Measurements from ENCODE around the gene MRPS24.

The MRPS24 gene

GRCh38 chr7:43890468-43890867 is 21.2 kb upstream of the MRPS24 start:
- no peak overlapping the region for H3K4me3 ChIP-seq (ENCODE audit: low read depth, low read length)
- H3K4me1 ChIP-seq: no peaks in the 10 kb centered on the region
- H3K27me3 ChIP-seq: no peaks in the 10 kb centered on the region
- no peak for TF ChIP-seq CTCF (IDR thresholded peaks at IDR 0.05; ENCODE audit: low read depth, low read length)
- no peaks in the 10 kb centered on the region for H3K9me3 ChIP-seq
- DNase-seq: no peak
- H3K36me3 ChIP-seq: peaks cover 13% of the 10 kb centered on the region

- no peak overlapping the region for H3K4me3 ChIP-seq (ENCODE audit: low read depth, low read length)
- no peak for DNase-seq
- TF ChIP-seq CTCF (IDR thresholded peaks at IDR 0.05; ENCODE audit: low read depth, low read length): no peak
- H3K27me3 ChIP-seq: no peaks in the 10 kb centered on the region
- no peaks in the 10 kb centered on the region for H3K4me1 ChIP-seq
- no peaks in the 10 kb centered on the region for H3K9me3 ChIP-seq
- peaks cover 19% of the 10 kb centered on the region for H3K36me3 ChIP-seq
Measured at GRCh38 chr7:43888993-43889945, 20.0 kb upstream of the MRPS24 start.

- Histone ChIP-seq H3K27me3 (no peaks in the 10 kb centered on the region), H3K9me3 (no peaks in the 10 kb centered on the region), H3K36me3 (peaks cover 40% of the 10 kb centered on the region), H3K4me3 (ENCODE audit: low read depth, low read length) (no peak overlapping the region), H3K4me1 (no peaks in the 10 kb centered on the region)
- no peak for TF ChIP-seq CTCF (IDR thresholded peaks at IDR 0.05; ENCODE audit: low read depth, low read length)
- no peak for DNase-seq
Measured at GRCh38 chr7:43884617-43885016, 15.3 kb upstream of the MRPS24 start.

GRCh38 chr7:43884209-43884608 is 14.9 kb upstream of the MRPS24 start:
- H3K36me3 ChIP-seq: peaks cover 42% of the 10 kb centered on the region
- H3K4me3 ChIP-seq (ENCODE audit: low read depth, low read length): no peak overlapping the region
- no peaks in the 10 kb centered on the region for H3K27me3 ChIP-seq
- no peak for DNase-seq
- no peaks in the 10 kb centered on the region for H3K4me1 ChIP-seq
- no peak for TF ChIP-seq CTCF (IDR thresholded peaks at IDR 0.05; ENCODE audit: low read depth, low read length)
- no peaks in the 10 kb centered on the region for H3K9me3 ChIP-seq

- Histone ChIP-seq H3K27me3 (no peaks in the 10 kb centered on the region), H3K4me3 (ENCODE audit: low read depth, low read length) (no peak overlapping the region), H3K9me3 (no peaks in the 10 kb centered on the region), H3K4me1 (no peaks in the 10 kb centered on the region), H3K36me3 (peaks cover 65% of the 10 kb centered on the region)
- no peak for TF ChIP-seq CTCF (IDR thresholded peaks at IDR 0.05; ENCODE audit: low read depth, low read length)
- DNase-seq: no peak
Measured at GRCh38 chr7:43880596-43880995, 11.3 kb upstream of the MRPS24 start.

GRCh38 chr7:43879477-43879876 is 10.2 kb upstream of the MRPS24 start:
- Histone ChIP-seq H3K4me1 (no peaks in the 10 kb centered on the region), H3K27me3 (no peaks in the 10 kb centered on the region), H3K4me3 (ENCODE audit: low read depth, low read length) (no peak overlapping the region), H3K36me3 (peaks cover 61% of the 10 kb centered on the region), H3K9me3 (no peaks in the 10 kb centered on the region)
- TF ChIP-seq CTCF (IDR thresholded peaks at IDR 0.05; ENCODE audit: low read depth, low read length): no peak
- DNase-seq: no peak

Measured in BE2C (cell line).